IPS-15b (cell line): Measurements from ENCODE around the gene CORO2B.

Experiments
- H3K27me3 ChIP-seq: one replicate; pipeline ENCODE4 v1.6.1; 2013; ENCODE audit warnings: low read length; ENCODE audit not compliant: control insufficient read depth, insufficient read depth
- H3K36me3 ChIP-seq: one replicate; pipeline ENCODE4 v1.6.1; 2013; ENCODE audit warnings: low read length; ENCODE audit not compliant: control insufficient read depth, insufficient read depth
- H3K4me1 ChIP-seq: one replicate; pipeline ENCODE4 v1.6.1; 2013; ENCODE audit warnings: mild to moderate bottlenecking, low read length; ENCODE audit not compliant: control insufficient read depth, insufficient read depth
- H3K4me3 ChIP-seq: one replicate; pipeline ENCODE4 v1.5.1; 2013; ENCODE audit warnings: low read depth, low read length
- H3K9ac ChIP-seq: one replicate; pipeline ENCODE4 v1.6.1; 2013; ENCODE audit warnings: low read depth, mild to moderate bottlenecking, low read length
- H3K9me3 ChIP-seq: one replicate; pipeline ENCODE4 v1.6.1; 2013; ENCODE audit warnings: mild to moderate bottlenecking, low read length; ENCODE audit not compliant: control insufficient read depth, insufficient read depth

The CORO2B gene

GRCh38 chr15:68608844-68609232, 30.0 kb downstream of the CORO2B start:
- Histone ChIP-seq H3K4me3 (no peak overlapping the region), H3K27me3 (peaks cover 12% of the 10 kb centered on the region), H3K9ac (no peak overlapping the region), H3K9me3 (no peaks in the 10 kb centered on the region), H3K36me3 (no peaks in the 10 kb centered on the region), H3K4me1 (peaks cover 9% of the 10 kb centered on the region)

GRCh38 chr15:68609629-68610028, 30.8 kb downstream of the CORO2B start:
- Histone ChIP-seq H3K9ac (no peak overlapping the region), H3K4me3 (no peak overlapping the region), H3K36me3 (no peaks in the 10 kb centered on the region), H3K27me3 (peaks cover 6% of the 10 kb centered on the region), H3K9me3 (no peaks in the 10 kb centered on the region), H3K4me1 (peaks cover 12% of the 10 kb centered on the region)

- Histone ChIP-seq H3K36me3 (no peaks in the 10 kb centered on the region), H3K9me3 (no peaks in the 10 kb centered on the region), H3K9ac (no peak overlapping the region), H3K4me1 (peaks cover 12% of the 10 kb centered on the region), H3K4me3 (no peak overlapping the region), H3K27me3 (peaks cover 8% of the 10 kb centered on the region)
Measured at GRCh38 chr15:68610825-68611224, 32.0 kb downstream of the CORO2B start.

DNA sequence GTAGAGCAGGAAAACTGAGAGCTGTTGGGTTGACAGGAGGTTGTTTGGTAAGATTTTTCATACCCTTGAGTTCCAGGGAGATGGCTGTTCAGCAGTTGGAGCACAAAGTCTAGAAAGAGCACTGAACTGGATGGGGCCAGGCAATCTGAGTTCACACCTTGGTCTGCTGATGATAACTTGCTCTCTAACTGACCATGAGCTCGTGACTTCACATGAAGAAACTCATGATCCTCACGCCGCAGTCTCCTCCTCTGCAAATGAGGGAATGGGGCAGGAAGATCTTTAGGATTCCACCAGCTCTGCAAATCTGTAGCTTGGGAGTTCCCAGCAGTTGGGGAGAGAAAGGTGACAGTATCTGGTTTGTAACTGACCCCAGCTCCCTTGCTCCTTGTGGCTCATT, 33.7 kb downstream of the CORO2B start:
- H3K9ac ChIP-seq: no peak overlapping the region
- peaks cover 12% of the 10 kb centered on the region for H3K4me1 ChIP-seq
- no peaks in the 10 kb centered on the region for H3K9me3 ChIP-seq
- H3K27me3 ChIP-seq: peaks cover 8% of the 10 kb centered on the region
- H3K4me3 ChIP-seq: no peak overlapping the region
- no peaks in the 10 kb centered on the region for H3K36me3 ChIP-seq

DNA sequence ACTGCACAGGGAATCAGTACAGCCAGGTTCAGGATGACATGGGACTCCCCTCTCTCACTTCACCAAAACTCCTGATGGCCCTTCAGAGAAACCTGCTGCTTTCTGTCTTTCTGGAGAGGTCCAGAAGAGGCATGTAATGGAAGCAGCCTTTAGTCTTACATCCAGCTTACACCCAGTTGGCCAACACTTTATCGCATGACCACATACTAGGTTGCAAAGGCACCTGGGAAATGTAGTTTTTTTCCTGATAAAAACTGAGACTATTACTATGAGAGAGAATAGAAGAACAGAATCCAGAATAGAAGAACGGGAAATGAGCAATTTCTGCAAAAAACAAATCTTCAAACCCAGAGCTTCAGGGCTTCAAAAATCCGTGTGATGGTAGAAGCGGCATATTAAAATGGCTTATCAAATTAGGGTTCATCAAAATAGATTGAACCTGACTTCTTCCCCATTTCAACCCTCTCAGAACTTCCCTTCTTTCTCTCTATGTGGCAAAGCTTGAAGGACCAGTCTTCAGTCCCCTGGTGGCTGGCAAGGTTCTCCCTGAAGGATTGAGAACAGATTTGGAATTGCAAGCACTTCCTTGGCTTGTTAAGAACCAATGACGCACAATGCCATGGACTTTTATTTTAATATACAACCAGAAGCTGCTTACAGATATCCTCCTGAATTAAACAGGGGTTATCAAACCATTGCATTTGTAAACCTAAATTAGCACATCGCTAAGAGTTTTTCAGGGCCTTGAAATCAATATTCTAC, 34.4 kb downstream of the CORO2B start:
- Histone ChIP-seq H3K9me3 (no peaks in the 10 kb centered on the region), H3K4me1 (peaks cover 9% of the 10 kb centered on the region), H3K4me3 (no peak overlapping the region), H3K27me3 (peaks cover 5% of the 10 kb centered on the region), H3K36me3 (no peaks in the 10 kb centered on the region), H3K9ac (no peak overlapping the region)

- peaks cover 2% of the 10 kb centered on the region for H3K27me3 ChIP-seq
Measured at GRCh38 chr15:68614286-68615035, 35.7 kb downstream of the CORO2B start.

DNA sequence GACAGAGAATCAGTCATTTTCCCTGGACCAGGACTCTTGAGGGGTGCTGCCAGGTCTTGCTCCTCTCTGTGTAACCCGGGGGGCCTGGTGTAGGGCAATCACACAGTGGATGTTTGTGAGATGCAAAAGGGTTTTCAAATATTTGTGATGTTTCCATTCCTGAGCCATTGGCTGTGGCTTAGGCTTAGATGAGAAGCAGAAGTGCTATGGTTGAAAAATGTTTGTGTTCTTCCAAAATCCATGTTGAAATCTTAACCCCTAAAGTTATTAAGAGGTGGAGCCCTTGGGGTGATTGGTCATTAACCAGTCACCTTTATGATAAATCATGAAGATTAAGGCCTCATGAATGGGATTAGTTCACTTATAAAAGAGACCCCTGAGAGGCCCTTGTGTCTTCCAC, 36.5 kb downstream of the CORO2B start:
- Histone ChIP-seq H3K4me1 (peaks cover 3% of the 10 kb centered on the region), H3K36me3 (no peaks in the 10 kb centered on the region), H3K27me3 (peaks cover 2% of the 10 kb centered on the region), H3K9ac (no peak overlapping the region), H3K9me3 (no peaks in the 10 kb centered on the region), H3K4me3 (no peak overlapping the region)

More at GRCh38 chr15:68614286-68615035, 35.7 kb downstream of the CORO2B start:
- no peaks in the 10 kb centered on the region for H3K36me3 ChIP-seq
- H3K9ac ChIP-seq: no peak overlapping the region
- H3K9me3 ChIP-seq: no peaks in the 10 kb centered on the region
- no peak overlapping the region for H3K4me3 ChIP-seq
- H3K4me1 ChIP-seq: peaks cover 3% of the 10 kb centered on the region

DNA sequence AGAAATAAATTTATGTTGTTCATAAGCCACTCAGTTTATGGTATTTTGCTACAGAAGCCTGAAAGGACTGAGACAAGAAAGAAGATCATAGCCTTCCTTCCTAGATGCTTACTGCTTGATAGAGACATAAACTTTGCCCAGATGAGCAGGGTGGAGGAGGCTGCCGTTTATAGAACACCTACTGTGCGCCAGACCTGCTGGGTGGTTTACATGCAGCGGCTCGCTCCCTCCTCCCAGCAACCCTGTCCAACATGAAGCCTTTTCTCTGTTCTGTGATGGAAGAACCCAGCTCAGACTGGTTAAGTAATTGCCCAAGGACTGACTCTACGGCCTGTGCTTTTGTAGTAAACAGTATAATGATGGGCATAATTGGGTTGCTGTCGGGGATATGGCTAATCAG, 37.0 kb downstream of the CORO2B start:
- no peak overlapping the region for H3K4me3 ChIP-seq

GRCh38 chr15:68616397-68616796, 37.6 kb downstream of the CORO2B start:
- H3K4me3 ChIP-seq: no peak overlapping the region
- H3K36me3 ChIP-seq: no peaks in the 10 kb centered on the region
- peaks cover 3% of the 10 kb centered on the region for H3K4me1 ChIP-seq
- H3K27me3 ChIP-seq: peaks cover 2% of the 10 kb centered on the region
- H3K9me3 ChIP-seq: no peaks in the 10 kb centered on the region
- H3K9ac ChIP-seq: no peak overlapping the region

More for the DNA sequence above, 37.0 kb downstream of the CORO2B start:
- Histone ChIP-seq H3K36me3 (no peaks in the 10 kb centered on the region), H3K27me3 (peaks cover 2% of the 10 kb centered on the region), H3K9ac (no peak overlapping the region), H3K9me3 (no peaks in the 10 kb centered on the region), H3K4me1 (peaks cover 3% of the 10 kb centered on the region)

- Histone ChIP-seq H3K36me3 (no peaks in the 10 kb centered on the region), H3K9ac (no peak overlapping the region), H3K4me1 (peaks cover 3% of the 10 kb centered on the region), H3K27me3 (peaks cover 2% of the 10 kb centered on the region), H3K4me3 (no peak overlapping the region), H3K9me3 (no peaks in the 10 kb centered on the region)
Measured at GRCh38 chr15:68617001-68617400, 38.2 kb downstream of the CORO2B start.

DNA sequence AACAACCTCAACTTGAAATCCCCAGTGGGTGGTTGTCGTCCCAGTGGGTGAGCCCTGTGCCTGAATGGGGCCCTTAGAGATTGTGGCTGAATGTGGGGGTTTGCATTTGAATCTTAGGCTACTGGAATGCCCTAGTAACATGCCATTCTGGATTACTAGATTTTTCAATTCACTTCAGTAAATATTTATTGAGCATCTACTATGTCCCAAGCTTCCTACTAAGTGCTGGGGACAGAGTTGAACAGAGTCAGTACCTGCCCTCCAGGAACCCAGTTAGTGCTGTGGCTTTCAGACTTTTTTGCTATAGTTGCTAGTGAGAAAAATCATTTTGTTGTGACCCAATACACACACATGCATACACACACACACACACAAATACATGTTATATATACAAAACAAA, 39.0 kb downstream of the CORO2B start:
- Histone ChIP-seq H3K9me3 (no peaks in the 10 kb centered on the region), H3K27me3 (peaks cover 2% of the 10 kb centered on the region), H3K9ac (no peak overlapping the region), H3K4me3 (no peak overlapping the region), H3K36me3 (no peaks in the 10 kb centered on the region), H3K4me1 (peaks cover 3% of the 10 kb centered on the region)

- Histone ChIP-seq H3K36me3 (no peaks in the 10 kb centered on the region), H3K27me3 (peaks cover 2% of the 10 kb centered on the region), H3K4me1 (peaks cover 3% of the 10 kb centered on the region), H3K9ac (no peak overlapping the region), H3K4me3 (no peak overlapping the region), H3K9me3 (no peaks in the 10 kb centered on the region)
Measured at GRCh38 chr15:68618394-68618793, 39.6 kb downstream of the CORO2B start.
